IPS-NIHi7 (cell line): Measurements from ENCODE around the gene IRAK3.

Experiments used
- DNase-seq: peaks from one replicate; pipeline ENCODE4 v3.0.0; 2012; ENCODE audit warnings: mixed read lengths; ENCODE audit errors: extremely low spot score

IRAK3 gene

GRCh38 chr12:66252771-66253170 is 63.8 kb downstream of the IRAK3 start:
- no peak for DNase-seq

- DNase-seq, result no peak
These were observed 66.7 kb downstream of the IRAK3 start for GRCh38 chr12:66255737-66256136.

GRCh38 chr12:66258011-66258410 is 69.0 kb downstream of the IRAK3 start:
- no peak for DNase-seq

GRCh38 chr12:66262737-66263136 is 73.7 kb downstream of the IRAK3 start:
- DNase-seq, result no peak

- no peak for DNase-seq
These were observed 79.5 kb downstream of the IRAK3 start for GRCh38 chr12:66268562-66268961.

GRCh38 chr12:66269142-66269541 is 80.1 kb downstream of the IRAK3 start:
- DNase-seq, result no peak

- DNase-seq, result peak; percentile 71
These were observed 80.9 kb downstream of the IRAK3 start for GRCh38 chr12:66269757-66270383.

GRCh38 chr12:66270613-66271012 is 81.6 kb downstream of the IRAK3 start:
- DNase-seq, result no peak

GRCh38 chr12:66272650-66273049 is 83.6 kb downstream of the IRAK3 start:
- no peak for DNase-seq

- DNase-seq, result no peak
These were observed 84.1 kb downstream of the IRAK3 start for GRCh38 chr12:66273147-66273546.

- no peak for DNase-seq
These were observed 86.0 kb downstream of the IRAK3 start for GRCh38 chr12:66275040-66275439.

GRCh38 chr12:66279123-66279712 is 90.2 kb downstream of the IRAK3 start:
- peak; percentile 48 for DNase-seq

GRCh38 chr12:66280561-66280960 is 91.5 kb downstream of the IRAK3 start:
- no peak for DNase-seq

- DNase-seq, result no peak
These were observed 93.2 kb downstream of the IRAK3 start for GRCh38 chr12:66282244-66282643.

GRCh38 chr12:66287275-66287674 is 98.3 kb downstream of the IRAK3 start:
- no peak for DNase-seq

GRCh38 chr12:66288121-66288520 is 99.1 kb downstream of the IRAK3 start:
- DNase-seq, result no peak

GRCh38 chr12:66289485-66289884 is 100.5 kb downstream of the IRAK3 start:
- DNase-seq, result no peak

- no peak for DNase-seq
These were observed 101.7 kb downstream of the IRAK3 start for GRCh38 chr12:66290716-66291200.

- DNase-seq, result no peak
These were observed 107.2 kb downstream of the IRAK3 start for GRCh38 chr12:66296176-66296683.

GRCh38 chr12:66297080-66297479 is 108.1 kb downstream of the IRAK3 start:
- no peak for DNase-seq

- no peak for DNase-seq
These were observed 108.9 kb downstream of the IRAK3 start for GRCh38 chr12:66297923-66298322.

- DNase-seq, result peak; percentile 98
These were observed 113.2 kb downstream of the IRAK3 start, which contains the start of gene HELB for GRCh38 chr12:66301944-66302826. Gene HELB, plus strand, starts transcription at chr12:66302493. Its CDS starts 111 bp downstream, at chr12:66302604.
